IPS-15b (cell line): ENCODE data around the gene NTRK2.

Source experiments
- H3K27me3 ChIP-seq: one replicate; pipeline ENCODE4 v1.6.1; 2013; ENCODE audit warnings: low read length; ENCODE audit not compliant: control insufficient read depth, insufficient read depth
- H3K36me3 ChIP-seq: one replicate; pipeline ENCODE4 v1.6.1; 2013; ENCODE audit warnings: low read length; ENCODE audit not compliant: control insufficient read depth, insufficient read depth
- H3K4me1 ChIP-seq: one replicate; pipeline ENCODE4 v1.6.1; 2013; ENCODE audit warnings: mild to moderate bottlenecking, low read length; ENCODE audit not compliant: control insufficient read depth, insufficient read depth
- H3K4me3 ChIP-seq: one replicate; pipeline ENCODE4 v1.5.1; 2013; ENCODE audit warnings: low read depth, low read length
- H3K9ac ChIP-seq: one replicate; pipeline ENCODE4 v1.6.1; 2013; ENCODE audit warnings: low read depth, mild to moderate bottlenecking, low read length
- H3K9me3 ChIP-seq: one replicate; pipeline ENCODE4 v1.6.1; 2013; ENCODE audit warnings: mild to moderate bottlenecking, low read length; ENCODE audit not compliant: control insufficient read depth, insufficient read depth

The NTRK2 gene

GRCh38 chr9:84785792-84786547 is 116.4 kb downstream of the NTRK2 start:
- Histone ChIP-seq H3K9ac (no peak overlapping the region), H3K27me3 (no peaks in the 10 kb centered on the region), H3K4me3 (no peak overlapping the region), H3K4me1 (no peaks in the 10 kb centered on the region), H3K9me3 (no peaks in the 10 kb centered on the region), H3K36me3 (no peaks in the 10 kb centered on the region)

GRCh38 chr9:84788803-84789462 is 119.4 kb downstream of the NTRK2 start:
- H3K9me3 ChIP-seq, result no peaks in the 10 kb centered on the region
- H3K36me3 ChIP-seq, result no peaks in the 10 kb centered on the region
- no peak overlapping the region for H3K4me3 ChIP-seq
- no peaks in the 10 kb centered on the region for H3K4me1 ChIP-seq
- no peaks in the 10 kb centered on the region for H3K27me3 ChIP-seq
- no peak overlapping the region for H3K9ac ChIP-seq

- H3K9me3 ChIP-seq, result no peaks in the 10 kb centered on the region
- H3K36me3 ChIP-seq, result no peaks in the 10 kb centered on the region
- no peaks in the 10 kb centered on the region for H3K27me3 ChIP-seq
- H3K4me3 ChIP-seq, result no peak overlapping the region
- H3K4me1 ChIP-seq, result no peaks in the 10 kb centered on the region
- no peak overlapping the region for H3K9ac ChIP-seq
These were observed 119.9 kb downstream of the NTRK2 start for GRCh38 chr9:84789463-84789830.

GRCh38 chr9:84791643-84792042 is 122.1 kb downstream of the NTRK2 start:
- Histone ChIP-seq H3K36me3 (no peaks in the 10 kb centered on the region), H3K4me1 (no peaks in the 10 kb centered on the region), H3K27me3 (no peaks in the 10 kb centered on the region), H3K4me3 (no peak overlapping the region), H3K9ac (no peak overlapping the region), H3K9me3 (no peaks in the 10 kb centered on the region)

GRCh38 chr9:84793251-84793650 is 123.7 kb downstream of the NTRK2 start:
- Histone ChIP-seq H3K9me3 (no peaks in the 10 kb centered on the region), H3K4me1 (no peaks in the 10 kb centered on the region), H3K27me3 (no peaks in the 10 kb centered on the region), H3K9ac (no peak overlapping the region), H3K4me3 (no peak overlapping the region), H3K36me3 (no peaks in the 10 kb centered on the region)

GRCh38 chr9:84794981-84795637 is 125.6 kb downstream of the NTRK2 start:
- Histone ChIP-seq H3K27me3 (no peaks in the 10 kb centered on the region), H3K9ac (no peak overlapping the region)

GRCh38 chr9:84796404-84796803 is 126.9 kb downstream of the NTRK2 start:
- Histone ChIP-seq H3K4me1 (no peaks in the 10 kb centered on the region), H3K27me3 (no peaks in the 10 kb centered on the region), H3K9ac (no peak overlapping the region), H3K36me3 (no peaks in the 10 kb centered on the region), H3K4me3 (no peak overlapping the region), H3K9me3 (no peaks in the 10 kb centered on the region)

More at GRCh38 chr9:84794981-84795637, 125.6 kb downstream of the NTRK2 start:
- H3K4me3 ChIP-seq, result no peak overlapping the region
- no peaks in the 10 kb centered on the region for H3K9me3 ChIP-seq
- no peaks in the 10 kb centered on the region for H3K4me1 ChIP-seq
- no peaks in the 10 kb centered on the region for H3K36me3 ChIP-seq

GRCh38 chr9:84799251-84799650 is 129.7 kb downstream of the NTRK2 start:
- Histone ChIP-seq H3K4me3 (no peak overlapping the region), H3K27me3 (no peaks in the 10 kb centered on the region), H3K9ac (no peak overlapping the region), H3K9me3 (no peaks in the 10 kb centered on the region), H3K36me3 (no peaks in the 10 kb centered on the region), H3K4me1 (no peaks in the 10 kb centered on the region)

- H3K27me3 ChIP-seq, result no peaks in the 10 kb centered on the region
- no peaks in the 10 kb centered on the region for H3K4me1 ChIP-seq
- no peaks in the 10 kb centered on the region for H3K36me3 ChIP-seq
- H3K9me3 ChIP-seq, result no peaks in the 10 kb centered on the region
- H3K4me3 ChIP-seq, result no peak overlapping the region
- no peak overlapping the region for H3K9ac ChIP-seq
These were observed 135.6 kb downstream of the NTRK2 start for GRCh38 chr9:84804951-84805694.

GRCh38 chr9:84807431-84807830 is 137.9 kb downstream of the NTRK2 start:
- Histone ChIP-seq H3K4me3 (no peak overlapping the region), H3K9me3 (no peaks in the 10 kb centered on the region), H3K4me1 (peaks cover 6% of the 10 kb centered on the region), H3K36me3 (no peaks in the 10 kb centered on the region), H3K27me3 (no peaks in the 10 kb centered on the region), H3K9ac (no peak overlapping the region)

- peaks cover 6% of the 10 kb centered on the region for H3K4me1 ChIP-seq
- no peak overlapping the region for H3K9ac ChIP-seq
- H3K27me3 ChIP-seq, result no peaks in the 10 kb centered on the region
- no peaks in the 10 kb centered on the region for H3K36me3 ChIP-seq
- H3K9me3 ChIP-seq, result no peaks in the 10 kb centered on the region
- H3K4me3 ChIP-seq, result no peak overlapping the region
These were observed 138.4 kb downstream of the NTRK2 start for GRCh38 chr9:84807870-84808390.
